ENCODE data around the gene CYP1A2.

The CYP1A2 gene

DNA sequence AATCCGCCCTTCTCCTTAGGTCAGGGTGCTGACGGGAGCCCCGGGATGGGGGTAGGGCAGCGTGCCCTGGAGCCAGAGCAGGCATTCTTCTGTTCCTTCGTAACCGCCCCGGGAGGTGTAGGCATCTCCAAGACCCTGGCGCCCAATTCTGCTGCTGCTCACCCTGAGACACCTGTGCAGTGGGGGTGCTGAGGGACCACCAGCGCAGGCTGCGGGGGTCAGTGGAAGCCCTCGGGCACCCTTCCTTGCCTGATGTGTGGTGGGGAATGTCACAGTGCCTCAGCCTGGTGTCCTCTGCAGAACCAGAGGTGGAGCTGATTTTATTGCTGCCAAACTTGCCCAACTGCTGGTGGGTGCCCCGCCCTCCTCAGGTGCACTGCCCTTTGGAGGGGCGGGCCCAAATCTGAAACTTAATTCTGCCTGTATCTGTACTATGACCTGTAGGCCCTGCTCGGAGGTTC lies 40.6 kb downstream of the CYP1A2 start:
- DNase-seq = no peak

DNA sequence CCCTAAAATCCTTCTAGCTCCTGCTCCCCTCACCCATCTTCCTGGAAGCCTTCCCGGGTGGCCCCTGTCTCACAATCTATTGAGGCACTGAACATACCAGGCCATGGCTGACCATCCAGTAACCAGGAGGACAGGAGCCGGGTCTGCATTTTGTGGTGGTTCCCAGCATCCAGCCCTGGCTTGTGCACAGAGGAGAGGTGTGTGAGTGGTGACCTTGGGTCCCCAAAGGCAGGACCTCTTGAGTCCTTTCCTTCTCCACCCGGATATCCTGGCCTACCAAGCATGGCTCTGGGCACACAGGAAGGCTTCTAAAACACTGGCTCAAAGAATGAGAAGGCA lies 41.1 kb downstream of the CYP1A2 start:
- DNase-seq = no peak

DNA sequence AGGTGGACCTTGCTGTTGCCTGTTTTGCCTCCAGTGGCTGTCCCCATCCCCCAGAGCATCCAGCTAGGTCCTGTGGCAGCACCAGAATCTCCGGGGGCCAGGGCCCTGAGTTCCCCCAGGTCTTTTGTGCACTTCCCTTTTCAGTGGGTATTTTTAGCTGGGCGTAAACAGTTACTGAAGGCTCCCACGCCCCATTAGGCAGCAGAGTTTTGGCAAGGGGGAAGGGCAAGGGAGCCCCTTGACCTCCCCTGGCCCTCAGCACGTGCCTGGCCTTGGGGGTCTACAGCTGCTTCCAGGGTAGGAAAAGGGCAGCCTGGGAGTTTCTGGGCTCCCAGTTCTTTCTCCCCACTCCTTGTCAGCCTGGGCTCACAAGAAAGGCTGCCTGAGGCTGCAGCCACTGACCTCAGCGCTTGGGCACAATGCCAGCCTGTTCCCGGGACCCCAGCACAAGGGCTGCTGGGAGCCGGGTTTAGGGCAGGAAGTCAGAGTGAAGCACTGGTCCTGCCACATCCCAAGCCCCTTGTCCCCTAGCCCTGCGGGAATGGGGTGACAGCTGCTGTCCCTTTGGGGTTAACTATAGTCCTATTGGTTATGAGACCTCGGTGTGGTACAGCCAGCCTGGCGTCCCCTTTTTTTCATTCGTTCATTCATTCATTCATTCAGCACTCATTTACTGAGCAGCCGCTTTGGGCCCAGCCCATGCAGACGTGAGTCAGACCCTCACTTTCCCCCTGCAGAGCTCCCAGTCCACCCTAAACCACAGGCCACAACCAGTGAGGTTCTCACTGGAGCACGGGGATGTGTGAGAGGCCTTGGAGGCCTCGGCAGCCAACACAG lies 41.7 kb downstream of the CYP1A2 start:
- DNase-seq = peak; percentile 88

DNA sequence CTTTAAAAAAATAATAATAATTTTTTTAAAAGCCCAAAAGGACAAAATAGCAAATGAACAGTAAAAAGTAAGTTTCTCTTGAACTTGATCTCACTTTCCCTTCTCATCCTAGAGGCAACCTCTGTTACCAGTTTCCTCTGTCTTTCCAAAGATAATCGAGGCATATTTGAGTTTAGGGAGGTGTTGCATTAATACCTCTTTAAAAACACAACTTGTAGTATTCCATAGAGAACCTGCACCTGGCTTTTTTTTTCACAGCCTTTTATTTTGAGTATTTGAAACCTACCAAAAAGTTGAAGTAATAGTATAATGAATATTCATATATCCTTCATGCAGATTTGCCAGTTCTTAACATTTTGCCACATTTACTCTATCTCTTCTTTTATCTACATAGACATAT lies 42.4 kb downstream of the CYP1A2 start:
- no peak for DNase-seq

DNA sequence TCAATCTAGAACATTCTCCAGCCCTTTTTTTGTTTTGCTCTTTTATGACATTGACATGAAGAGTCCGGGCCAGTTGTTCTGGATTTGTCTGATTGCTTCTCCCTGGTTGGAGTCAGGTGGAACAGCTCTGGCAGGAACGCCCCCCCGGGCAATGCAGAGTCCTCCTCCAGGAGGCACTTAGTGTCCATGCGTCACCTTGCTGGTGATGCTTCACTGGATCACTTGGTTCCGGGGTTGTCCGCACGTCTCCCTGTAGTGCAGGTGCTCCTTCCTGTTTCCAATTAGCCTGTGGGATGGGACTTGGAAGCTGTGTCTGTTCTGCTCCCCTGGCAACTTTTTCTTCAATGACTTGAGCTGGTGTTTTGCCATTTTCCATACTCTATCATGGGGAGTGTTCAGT lies 43.0 kb downstream of the CYP1A2 start:
- no peak for DNase-seq

DNA sequence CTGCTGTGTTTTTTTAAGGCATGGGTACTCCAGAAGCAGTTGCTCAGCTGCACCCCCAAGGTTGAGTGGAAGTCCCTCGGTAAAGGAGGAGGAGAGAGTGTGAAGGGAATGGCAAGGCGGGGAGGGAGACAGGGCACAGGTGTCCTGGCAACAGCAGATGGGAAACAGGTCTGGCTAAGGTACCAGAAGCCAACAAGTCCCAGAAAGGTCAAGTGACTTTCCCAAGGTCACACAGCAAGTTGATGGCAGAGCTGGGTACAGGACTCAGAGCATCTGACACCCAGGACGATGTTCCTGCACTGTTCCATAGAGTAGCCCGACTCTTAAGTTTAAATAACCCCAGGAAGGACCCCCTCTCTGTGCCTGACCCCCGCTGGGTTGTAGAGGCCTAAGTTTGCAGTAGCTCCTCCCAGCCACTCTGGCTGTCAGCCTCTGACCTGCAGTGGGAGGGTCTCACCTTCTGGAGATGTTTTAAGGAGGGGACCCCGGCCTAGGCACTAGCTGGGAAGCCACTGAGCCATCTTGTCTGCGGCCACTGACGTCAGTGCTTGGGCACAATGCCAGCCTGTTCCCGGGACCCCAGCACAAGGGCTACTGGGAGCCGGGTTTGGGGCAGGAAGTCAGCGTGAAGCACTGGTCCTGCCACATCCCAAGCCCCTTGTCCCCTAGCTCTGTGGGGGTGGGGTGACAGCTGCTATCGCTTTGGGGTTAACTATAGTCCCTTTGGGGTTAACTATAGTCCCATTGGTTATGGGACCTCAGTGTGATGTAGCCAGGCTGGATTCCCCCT lies 43.8 kb downstream of the CYP1A2 start:
- no peak for DNase-seq

DNA sequence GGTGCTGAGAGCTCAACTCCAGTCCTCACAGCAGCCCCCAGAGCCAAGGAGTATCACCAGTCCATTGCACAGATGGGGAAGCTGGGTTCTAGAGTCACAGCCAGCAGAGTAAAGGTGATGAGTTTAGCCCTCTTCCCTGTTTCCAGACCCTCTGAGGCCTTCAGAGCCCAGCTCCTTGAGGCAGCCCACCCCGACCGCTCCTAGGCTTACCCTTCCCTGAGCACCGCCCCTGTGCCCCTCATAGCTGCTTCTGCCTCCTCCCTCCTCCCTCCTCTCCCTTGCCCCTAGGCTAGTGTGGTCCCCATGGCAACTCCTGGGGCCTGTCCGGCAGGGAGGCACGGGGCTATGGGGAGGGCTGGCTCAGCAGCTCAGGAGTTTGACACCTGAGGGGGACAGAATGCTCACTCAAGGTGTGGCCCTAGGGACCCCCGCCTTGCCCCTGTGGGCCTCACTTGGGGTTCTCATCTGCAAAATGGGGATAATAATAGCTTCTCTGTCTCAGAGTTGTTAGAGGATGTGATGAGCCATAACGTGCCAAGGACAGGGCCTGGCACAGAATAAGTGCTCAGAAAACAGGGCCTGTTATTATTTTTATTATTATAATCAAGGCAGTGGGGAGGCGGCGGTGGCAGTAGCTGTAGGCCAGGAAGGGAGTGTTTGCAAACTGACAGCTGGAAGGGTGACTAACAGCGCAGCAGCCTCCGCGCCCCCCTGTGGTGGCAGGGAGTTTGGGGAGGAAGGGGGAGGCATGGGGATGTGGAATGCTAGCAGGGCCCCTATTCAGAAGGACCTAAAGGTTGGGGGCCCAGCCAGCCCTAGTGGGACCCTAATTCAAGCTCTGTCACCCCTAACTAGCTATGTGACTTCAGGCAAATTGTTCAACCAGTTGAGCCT lies 44.7 kb downstream of the CYP1A2 start:
- DNase-seq = peak; percentile 43

DNA sequence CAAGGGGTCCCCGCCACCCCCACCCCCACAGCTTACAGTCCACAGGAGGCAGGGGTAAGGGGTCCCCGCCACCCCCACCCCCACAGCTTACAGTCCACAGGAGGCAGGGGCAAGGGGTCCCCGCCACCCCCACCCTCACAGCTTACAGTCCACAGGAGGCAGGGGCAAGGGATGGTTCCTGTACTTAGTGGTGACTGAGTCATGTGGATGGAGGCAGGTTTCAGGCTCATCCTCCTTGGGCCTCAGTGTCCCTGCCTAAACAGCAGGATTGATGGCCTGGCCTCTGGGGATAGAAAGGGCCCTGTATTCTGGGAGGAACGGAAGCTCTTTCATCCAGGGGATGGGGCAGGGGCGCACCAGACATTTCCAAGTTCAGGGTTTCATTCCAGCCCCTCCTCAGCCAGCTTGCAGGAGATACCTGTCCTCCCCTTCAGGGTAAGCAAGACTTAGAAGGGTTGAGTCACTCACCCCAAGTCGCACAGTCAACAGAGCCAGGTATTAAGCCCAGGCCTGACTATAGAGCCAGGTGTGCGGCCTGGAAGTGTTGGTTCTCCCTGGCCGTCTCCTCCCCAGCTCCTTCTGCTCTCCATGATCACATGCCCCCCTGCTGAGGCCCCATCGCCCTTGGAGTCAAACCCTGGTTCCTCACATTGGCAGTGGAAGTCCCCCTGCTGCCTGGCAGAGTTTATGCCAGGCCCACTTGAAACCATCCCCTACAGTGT lies 45.8 kb downstream of the CYP1A2 start:
- no peak for DNase-seq

DNA sequence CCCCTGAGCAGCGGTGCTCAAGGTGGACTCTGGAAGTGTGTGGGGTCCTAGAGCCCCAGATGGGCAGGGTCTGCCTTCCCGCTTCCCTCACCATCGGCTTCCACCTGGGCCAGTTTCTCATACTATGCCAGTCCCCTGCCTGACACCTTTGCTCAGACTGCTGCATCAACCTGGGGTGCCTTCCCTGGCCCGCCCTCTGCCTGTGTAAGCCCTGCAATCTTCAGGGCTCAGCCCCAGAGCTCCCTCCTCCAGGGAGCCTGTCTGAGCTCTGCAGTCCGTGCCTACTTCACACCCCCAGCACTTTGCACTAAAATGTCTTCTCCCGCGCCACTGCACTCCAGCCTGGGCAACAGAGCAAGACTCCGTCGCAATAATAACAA lies 46.3 kb downstream of the CYP1A2 start:
- DNase-seq = no peak

DNA sequence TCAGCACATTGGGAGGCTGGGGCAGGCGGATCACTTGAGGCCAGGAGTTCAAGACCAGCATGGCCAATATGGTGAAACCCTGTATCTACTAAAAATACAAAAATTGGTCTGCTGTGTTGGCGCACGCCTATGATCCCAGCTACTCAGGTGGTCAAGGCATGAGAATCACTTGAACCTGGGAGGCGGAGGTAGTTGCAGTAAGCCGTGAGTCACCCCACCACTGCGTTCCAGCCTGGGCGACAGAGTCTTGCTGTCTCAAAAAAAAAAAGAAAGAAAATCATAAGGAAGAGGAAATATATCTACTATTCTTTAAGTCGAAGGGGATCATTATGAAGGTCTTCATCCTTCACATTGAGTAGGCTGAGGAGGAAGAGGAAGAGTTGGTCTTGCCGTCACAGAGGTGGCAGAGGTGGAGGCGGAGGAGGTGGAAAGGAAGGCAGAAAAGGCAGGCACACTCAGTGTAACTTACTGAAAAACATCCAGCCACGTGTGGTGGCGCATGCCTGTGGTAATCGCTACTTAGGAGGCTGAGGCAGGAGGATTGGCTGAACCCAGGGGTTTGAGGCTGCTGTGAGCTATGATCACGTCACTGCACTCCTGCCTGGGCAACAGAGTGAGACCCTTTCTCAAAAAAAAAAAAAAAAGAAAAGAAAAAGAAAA lies 47.5 kb downstream of the CYP1A2 start:
- DNase-seq = no peak

DNA sequence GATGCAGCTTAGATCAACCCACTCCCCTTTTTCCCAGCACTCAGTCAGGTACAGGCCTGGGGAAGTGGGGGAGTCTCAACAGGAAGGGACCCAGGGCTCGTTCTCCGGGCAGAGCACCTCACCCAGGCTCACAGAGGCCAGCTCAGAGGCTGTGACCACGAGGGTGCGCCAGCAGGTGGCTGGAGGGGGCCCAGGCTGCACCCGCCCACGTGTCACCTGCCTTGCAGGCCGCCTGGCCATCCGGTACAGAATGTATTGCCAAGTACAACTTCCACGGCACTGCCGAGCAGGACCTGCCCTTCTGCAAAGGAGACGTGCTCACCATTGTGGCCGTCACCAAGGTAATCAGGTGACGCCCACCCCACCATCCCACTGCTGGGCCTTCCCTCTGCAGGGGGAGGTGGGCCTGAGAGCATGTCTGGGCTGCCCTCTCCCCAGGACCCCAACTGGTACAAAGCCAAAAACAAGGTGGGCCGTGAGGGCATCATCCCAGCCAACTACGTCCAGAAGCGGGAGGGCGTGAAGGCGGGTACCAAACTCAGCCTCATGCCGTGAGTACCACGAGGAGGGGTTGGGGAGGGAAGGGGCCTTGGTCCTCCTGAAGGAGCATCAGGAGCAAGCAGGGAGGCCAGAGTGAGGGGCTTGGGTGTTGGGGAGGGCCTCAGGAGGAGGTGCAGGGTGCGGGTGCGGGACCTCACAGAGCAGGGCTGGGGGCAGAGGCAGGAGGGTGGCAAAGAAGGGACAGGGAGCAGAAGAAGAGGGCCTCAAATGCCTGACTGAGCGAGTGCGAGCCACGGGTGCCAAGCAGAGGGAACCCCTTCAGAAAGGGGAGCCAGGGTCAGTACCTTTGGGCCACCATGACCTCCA lies 50.0 kb downstream of the CYP1A2 start:
- no peak for DNase-seq

DNA sequence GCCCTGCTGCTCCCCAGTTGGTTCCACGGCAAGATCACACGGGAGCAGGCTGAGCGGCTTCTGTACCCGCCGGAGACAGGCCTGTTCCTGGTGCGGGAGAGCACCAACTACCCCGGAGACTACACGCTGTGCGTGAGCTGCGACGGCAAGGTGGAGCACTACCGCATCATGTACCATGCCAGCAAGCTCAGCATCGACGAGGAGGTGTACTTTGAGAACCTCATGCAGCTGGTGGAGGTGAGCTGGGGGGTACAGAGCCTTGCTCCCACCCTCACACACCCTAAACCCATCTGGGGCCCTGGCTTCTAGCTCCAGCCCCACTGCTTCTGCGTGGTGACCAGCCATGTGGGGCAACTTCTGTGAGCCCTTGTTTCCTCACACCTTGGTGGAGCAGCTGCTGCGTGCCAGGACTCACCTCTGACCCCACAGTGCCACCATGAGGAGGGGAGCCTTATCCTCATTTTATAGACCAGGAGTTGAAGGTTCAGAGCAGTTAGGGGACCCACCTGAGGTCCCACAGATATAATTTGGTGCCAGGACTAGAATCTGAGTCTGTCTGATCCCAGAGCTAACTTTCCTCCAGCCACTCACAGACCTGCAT lies 50.7 kb downstream of the CYP1A2 start:
- DNase-seq = no peak

DNA sequence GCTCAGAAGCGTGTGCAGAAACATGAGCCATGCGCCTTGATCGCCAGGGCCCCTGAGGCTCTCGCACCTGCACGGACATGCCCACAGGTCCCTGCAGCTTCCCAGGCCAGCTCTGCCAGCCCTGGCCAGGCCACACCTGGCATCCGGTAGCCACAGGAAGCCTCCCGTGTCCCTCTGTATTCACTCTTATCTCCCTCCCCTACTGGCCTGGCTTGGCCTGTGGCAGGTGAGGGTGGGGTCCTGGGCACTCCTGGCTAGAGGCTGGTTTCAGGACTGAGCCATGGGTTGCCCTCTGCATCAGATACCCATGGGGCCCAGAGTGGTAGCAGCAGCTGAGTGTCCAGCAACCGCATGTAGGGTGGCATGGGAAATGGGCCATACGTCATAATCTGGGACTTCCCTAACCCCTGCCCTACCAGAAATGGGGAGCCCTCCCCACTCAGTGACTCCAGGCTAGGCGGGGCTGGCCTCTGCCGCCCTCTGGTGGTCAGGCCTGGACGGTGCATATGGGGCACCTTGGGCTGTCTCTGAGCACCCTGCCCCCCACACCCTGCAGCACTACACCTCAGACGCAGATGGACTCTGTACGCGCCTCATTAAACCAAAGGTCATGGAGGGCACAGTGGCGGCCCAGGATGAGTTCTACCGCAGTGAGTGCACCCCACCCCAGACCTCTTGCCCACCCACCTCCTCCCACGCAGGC lies 51.4 kb downstream of the CYP1A2 start:
- DNase-seq = peak; percentile 50

DNA sequence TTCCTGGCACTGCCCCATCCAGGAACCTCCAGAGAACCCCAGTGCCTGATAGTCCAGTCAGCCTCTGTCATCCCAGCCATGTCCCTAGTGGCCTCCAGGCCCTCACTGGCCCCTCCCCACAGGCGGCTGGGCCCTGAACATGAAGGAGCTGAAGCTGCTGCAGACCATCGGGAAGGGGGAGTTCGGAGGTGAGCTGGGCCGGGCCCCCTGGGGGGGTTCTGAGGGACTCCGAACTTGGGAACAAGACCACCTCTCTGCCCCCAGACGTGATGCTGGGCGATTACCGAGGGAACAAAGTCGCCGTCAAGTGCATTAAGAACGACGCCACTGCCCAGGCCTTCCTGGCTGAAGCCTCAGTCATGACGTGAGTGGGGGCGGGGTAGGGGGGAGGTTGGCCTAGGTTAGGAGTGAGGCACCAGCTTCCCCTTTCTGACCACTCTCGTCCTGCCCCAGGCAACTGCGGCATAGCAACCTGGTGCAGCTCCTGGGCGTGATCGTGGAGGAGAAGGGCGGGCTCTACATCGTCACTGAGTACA lies 52.0 kb downstream of the CYP1A2 start:
- no peak for DNase-seq

DNA sequence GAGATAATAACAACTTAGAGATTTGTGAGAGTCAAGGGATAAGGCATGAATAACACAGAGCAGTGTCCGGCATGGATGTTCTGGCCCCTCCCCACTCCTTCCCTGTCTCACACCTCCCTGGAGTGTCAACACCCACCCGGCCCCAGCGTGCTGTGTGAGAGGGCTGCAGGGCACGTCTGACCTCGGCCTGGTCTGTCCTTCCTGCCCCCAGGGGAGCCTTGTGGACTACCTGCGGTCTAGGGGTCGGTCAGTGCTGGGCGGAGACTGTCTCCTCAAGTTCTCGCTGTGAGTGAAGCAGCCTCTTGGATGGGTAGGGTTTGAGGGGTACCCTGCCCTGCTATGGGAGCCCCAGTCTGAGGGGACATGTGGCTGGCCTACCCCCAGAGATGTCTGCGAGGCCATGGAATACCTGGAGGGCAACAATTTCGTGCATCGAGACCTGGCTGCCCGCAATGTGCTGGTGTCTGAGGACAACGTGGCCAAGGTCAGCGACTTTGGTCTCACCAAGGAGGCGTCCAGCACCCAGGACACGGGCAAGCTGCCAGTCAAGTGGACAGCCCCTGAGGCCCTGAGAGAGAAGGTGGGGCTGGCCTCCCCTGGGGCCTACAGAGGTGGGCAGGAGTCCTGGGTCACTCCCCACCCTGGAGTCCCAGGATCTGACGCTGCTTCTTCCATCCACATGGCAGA lies 52.8 kb downstream of the CYP1A2 start:
- no peak for DNase-seq

DNA sequence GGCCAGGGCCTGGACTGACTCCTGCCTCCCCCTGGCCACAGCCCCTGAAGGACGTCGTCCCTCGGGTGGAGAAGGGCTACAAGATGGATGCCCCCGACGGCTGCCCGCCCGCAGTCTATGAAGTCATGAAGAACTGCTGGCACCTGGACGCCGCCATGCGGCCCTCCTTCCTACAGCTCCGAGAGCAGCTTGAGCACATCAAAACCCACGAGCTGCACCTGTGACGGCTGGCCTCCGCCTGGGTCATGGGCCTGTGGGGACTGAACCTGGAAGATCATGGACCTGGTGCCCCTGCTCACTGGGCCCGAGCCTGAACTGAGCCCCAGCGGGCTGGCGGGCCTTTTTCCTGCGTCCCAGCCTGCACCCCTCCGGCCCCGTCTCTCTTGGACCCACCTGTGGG lies 53.6 kb downstream of the CYP1A2 start:
- no peak for DNase-seq

DNA sequence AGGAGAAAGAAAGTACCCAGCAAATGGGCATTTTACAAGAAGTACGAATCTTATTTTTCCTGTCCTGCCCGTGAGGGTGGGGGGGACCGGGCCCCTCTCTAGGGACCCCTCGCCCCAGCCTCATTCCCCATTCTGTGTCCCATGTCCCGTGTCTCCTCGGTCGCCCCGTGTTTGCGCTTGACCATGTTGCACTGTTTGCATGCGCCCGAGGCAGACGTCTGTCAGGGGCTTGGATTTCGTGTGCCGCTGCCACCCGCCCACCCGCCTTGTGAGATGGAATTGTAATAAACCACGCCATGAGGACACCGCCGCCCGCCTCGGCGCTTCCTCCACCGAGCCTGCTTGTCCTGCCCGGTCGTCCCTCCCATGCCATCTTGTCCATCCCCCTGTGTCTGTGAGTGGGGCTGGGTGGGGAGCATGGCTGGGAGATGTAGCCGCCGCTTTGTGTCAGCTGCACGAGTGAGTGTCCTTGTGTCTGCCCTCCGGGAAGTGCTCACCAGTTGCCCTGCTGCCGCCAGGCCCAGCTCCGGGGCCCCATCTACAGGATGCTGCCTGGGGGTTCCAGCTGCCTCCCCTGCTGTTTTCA lies 54.3 kb downstream of the CYP1A2 start:
- DNase-seq = no peak

DNA sequence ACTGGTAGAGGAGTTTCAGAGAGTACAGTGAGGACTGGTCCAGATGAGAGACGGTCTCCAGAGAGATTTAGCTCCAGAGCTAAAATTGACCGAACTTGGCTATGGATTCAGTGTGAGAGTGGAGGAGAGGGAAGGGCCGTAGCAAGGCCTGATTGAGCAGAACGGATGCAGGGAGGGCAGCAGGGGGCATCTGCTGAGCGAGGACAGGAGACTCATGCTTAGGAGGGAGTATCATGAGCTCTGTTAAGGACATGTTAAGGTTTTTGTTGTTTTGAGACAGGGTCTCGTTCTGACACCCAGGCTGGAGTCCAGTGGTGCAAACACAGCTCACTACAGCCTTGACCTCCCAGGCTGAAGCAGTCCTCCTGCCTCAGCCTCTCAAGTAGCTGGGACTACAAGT lies 56.3 kb downstream of the CYP1A2 start:
- DNase-seq = no peak
